Left colon (tissue), 2 donors: ENCODE data around the gene DSCAML1. TPM values are rescaled to one million over a fixed set of nuclear protein-coding genes. Genes with fewer than 3 reads are reported as not detected.

Experiments used
- ATAC-seq: fragments of 200-7000 bp; cut with Tn5 transposase; one replicate; pipeline ENCODE4 v1.9.1; 2020; ENCODE audit warnings: mild to moderate bottlenecking, moderate library complexity
- DNase-seq, 2 donors: peaks; one replicate each; pipeline ENCODE4 v3.0.0-alpha.2; 2020
- intact Hi-C, 2 donors: fragments of 100-400 bp; cut with DNase I in 1 of 2; cut with micrococcal nuclease in 1 of 2; formaldehyde crosslinking; loops; one replicate each; pipeline versions ENCODE4 v1.11.2 to v1.14.0; 2022; cut with DNase I, micrococcal nuclease
- total RNA-seq, 2 donors: library from RNA; stranded (reverse); fragmentation: NEBNext Ultra II Directional; extraction: Animal tissue kit (Norgen Biotek cat#: 25700); gene quantifications; one replicate each; pipeline ENCODE4 v1.2.1, GENCODE V29; 2021
- donor health status: DM: no; HTN: no; CAD: no.
- donor health status: DM: yes; HTN: yes; CAD: no.

Gene DSCAML1
- total RNA-seq, 2 donors from 2014 or later = 3.6 to 8.6 TPM

GRCh38 chr11:117640041-117640440 is 157.0 kb downstream of the DSCAML1 start:
- no peak for ATAC-seq
- intact Hi-C loops = no loop called here
- no peak for DNase-seq

GRCh38 chr11:117639601-117640000 is 157.4 kb downstream of the DSCAML1 start:
- no peak for DNase-seq
- intact Hi-C loops = no loop called here
- ATAC-seq = no peak

GRCh38 chr11:117638911-117639543 is 158.0 kb downstream of the DSCAML1 start:
- intact Hi-C loops = no loop called here
- no peak for DNase-seq
- peak; percentile 74 for ATAC-seq

DNA sequence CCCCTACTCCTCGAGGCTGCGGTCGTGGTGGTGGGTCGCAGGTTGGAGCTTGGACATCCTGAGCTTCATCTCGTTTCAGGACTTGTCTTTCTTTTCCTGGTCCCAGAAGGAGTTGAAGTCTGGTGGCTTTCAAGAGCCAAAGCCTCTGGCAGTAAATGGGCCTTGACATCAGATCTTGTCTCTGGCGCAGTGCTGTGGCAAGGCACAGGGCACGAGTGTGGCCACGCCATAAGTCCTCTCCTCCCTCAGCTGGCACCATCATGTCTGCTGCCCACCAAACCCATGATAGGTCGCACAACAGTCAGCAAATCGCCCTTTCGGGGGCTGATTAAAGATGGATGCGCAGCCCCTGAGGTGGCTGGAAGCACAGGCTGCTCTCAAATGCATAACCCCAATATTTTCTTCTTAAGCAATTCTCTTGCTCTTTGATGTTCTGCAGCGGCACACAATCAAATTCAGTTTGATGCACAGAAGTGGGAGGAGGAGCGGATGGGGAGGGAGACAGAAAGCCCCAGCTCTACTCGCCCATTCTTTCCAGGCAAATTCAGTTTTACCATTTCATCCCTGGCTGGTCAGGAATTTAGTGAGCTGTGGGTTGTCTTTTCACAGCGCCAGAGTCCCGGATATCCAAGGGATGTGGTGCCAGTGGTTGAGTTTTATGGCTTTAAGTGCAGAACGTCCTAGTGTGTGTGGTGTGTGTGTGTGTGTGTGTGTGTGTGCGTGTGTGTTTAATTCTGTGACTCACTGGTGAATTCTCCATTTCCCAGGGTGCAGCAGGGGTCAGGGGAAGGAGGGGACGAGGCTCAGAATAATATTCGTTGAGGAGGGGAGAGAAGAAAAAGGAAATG is 162.0 kb downstream of the DSCAML1 start:
- peak; percentile 42 for ATAC-seq
- intact Hi-C loops = no loop called here
- DNase-seq = no peak

DNA sequence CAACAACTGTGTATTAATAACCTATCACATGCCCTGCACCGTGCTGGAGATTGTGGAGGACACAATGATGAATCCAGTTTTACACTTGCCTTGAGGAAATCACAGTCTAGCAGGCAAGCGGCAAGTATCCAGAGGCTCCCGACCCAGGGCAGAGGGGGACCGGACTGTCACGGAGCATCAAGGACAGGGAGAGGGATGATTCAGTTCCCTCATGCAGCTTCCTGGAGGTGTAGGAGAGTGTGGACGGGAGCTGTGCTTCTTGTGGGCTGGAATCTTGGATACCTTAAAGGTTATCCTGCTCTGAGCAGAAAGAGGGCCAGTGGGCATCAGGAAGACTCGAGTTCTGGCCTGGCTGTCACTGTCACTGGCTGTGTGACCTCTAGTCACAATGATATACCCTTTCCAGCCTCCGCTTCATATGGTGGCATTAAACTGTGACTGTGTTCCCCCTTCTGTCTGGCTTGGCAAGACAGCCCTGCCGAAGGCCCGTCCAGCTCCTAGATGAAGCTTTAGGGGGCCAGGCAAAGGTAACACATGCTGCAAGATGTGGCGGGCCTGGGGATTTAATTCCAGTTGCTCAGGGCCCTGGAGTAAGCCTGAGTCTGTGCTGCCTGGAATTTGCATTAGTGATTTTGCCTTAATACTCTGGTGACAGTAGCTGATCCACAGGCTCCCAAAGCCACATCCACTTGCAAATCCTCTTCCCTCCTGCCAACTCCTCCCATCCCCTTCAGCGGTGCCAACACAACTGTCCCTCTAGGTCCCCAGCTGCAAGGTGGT is 162.8 kb downstream of the DSCAML1 start:
- no peak for ATAC-seq
- intact Hi-C loops = no loop called here
- DNase-seq = no peak

DNA sequence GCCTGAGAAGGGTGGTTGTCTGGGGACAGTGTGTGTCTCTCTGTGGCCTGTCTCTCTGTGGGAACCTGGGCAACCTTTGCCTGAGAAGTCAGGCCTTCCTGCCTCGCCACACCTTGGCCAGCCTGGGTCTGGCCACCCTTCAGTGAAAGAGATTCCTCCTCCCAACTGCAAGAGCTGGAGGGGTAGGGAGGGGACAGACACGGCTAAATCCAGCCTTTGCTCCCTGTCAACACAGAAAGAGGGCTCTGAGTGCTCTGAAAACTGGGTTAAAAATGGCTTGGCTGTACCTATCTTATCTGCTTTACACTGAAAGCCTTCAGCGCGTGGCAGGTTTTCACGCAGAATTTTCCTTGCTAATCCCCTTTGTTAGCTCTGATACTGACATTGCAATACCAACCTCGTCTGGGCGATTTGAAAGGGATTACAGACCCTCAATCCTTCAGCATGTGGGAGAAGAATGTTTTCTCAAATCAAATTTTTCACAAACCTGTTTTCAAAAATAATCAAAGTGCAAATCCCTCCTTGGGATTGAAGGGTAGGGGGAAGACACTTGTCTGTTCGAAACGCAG is 163.7 kb downstream of the DSCAML1 start:
- DNase-seq = no peak
- intact Hi-C loops = no loop called here
- no peak for ATAC-seq

GRCh38 chr11:117632306-117632705 is 164.7 kb downstream of the DSCAML1 start:
- intact Hi-C loops = no loop called here
- ATAC-seq (no peak), DNase-seq (no peak)

DNA sequence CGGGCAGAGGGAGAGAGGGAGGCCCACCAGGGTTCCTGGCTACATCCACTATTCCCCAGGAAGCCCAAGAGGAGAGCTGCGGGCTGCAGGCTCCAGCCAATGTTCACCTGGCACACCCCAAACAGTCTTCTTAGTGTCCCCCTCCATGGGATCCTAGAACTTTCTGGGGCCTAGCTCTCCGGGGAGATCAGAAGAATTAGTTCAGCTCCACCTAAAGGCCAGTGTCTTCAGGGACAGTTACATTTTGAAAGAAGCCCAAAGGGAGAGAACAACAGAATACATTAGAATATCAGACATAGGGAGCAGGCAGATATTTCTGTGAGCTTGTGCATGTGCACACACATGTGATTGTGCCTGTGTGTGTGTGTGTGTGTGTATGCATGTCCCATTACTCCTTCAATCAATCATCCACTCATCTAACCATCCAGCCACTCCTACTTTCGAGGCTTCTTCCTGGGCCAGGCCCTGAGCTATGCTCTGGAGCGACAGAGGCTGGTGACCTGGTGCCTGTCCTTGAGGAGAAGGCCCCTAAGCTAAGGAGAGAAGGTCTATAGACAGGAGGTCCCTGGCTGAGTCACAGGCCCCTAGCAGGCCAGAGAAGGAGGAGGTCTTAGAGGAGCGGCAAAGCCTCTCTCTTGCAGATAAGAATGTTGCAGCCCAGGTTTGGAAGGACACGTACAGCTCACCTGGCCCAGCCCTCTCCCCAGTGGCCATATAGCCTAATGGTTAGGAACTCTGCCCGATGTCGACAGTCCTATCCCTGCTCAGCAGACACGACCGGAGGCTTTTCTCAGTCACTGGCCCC is 165.5 kb downstream of the DSCAML1 start:
- DNase-seq = no peak
- intact Hi-C loops = no loop called here
- ATAC-seq = no peak

GRCh38 chr11:117629891-117630538 is 167.0 kb downstream of the DSCAML1 start:
- no peak for DNase-seq
- intact Hi-C loops = no loop called here
- ATAC-seq = no peak

- no peak for ATAC-seq
- intact Hi-C loops = no loop called here
- DNase-seq = no peak
Observed at GRCh38 chr11:117629146-117629545, 167.9 kb downstream of the DSCAML1 start.

- no peak for ATAC-seq
- intact Hi-C loops = no loop called here
- DNase-seq = no peak
Observed at GRCh38 chr11:117627259-117627658, 169.8 kb downstream of the DSCAML1 start.

GRCh38 chr11:117626576-117626975 is 170.4 kb downstream of the DSCAML1 start:
- ATAC-seq (no peak), DNase-seq (no peak)
- intact Hi-C loops = no loop called here

DNA sequence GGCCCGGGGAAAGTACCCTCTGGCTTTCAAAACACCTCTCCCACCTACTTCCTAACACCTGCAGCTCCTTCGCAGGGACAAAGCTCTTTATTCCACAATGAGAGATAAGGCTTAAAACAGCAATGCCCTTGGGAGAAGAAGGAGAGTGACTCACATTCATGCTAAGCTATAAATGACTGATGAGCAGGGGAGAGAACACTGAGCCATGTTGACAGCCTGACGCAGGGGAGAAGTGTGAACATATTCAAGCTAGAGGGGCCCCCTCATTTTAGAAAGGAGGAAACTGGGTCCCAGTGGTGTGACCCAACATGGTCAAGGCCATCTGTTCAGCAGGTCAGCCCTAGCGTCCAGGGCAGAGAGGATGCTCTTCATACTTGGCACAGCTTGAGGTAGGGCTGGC is 171.8 kb downstream of the DSCAML1 start:
- ATAC-seq = no peak
- intact Hi-C loops = no loop called here
- DNase-seq = no peak

DNA sequence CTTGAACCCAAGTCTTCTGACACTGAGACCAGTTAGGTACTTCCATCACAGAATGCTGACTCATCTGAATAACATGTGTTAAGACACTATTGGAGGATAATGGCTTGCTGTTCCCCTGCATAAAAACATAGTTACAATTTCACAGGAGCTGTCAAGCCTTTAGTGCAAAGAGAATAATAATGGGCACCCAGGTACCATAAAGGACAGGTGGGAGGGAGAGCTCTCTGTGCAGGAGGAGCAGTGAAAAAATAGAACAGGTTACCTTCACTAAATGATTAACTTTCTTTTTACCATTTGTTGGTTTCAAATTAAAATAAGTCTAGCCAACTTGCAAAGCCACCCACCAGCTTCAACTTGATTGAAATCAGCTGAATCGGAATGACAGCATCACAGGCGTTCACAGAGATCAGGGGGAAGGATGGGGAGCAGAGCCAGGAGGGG is 173.2 kb downstream of the DSCAML1 start:
- intact Hi-C loops = no loop called here
- ATAC-seq = no peak
- DNase-seq = no peak

DNA sequence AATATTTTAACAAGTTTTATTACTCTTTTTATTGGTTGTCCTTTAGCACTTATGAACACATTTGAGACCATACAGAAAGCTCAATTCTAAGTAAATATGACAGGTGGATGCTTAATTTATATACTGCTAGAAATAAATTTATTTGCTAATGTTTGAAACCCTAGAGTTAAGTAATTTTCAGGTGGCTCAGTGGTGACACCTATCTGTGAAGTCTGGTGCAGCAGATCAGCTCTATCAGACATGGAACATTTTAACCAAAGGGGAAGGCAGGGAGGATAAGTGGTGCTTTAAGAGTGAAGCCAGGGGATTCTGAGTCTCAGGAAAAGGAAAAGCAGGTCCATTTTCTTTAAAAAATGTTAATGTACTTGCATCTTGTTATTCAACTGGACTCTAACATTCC is 175.8 kb downstream of the DSCAML1 start:
- DNase-seq (no peak), ATAC-seq (no peak)
- intact Hi-C loops = no loop called here

GRCh38 chr11:117620659-117621058 is 176.4 kb downstream of the DSCAML1 start:
- DNase-seq (no peak), ATAC-seq (no peak)
- intact Hi-C loops = no loop called here

DNA sequence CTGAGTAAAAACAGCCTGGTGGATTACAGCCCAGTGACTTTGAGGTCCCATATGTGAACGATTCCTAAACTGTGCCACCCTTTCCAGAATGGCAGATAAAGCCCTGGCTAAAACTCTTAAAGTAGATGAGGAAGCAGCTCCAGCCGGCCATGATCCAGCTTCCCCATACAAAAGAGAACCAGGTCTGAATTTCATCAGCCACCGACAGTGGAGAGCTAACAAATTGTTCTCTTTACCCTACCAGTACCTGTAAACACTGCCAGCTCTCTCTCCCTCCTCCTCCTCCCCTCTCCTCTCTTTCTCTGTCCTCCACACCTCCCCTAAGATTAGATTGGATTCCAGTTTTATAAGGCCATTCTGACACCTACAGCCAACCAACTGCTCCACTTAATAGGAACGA is 176.9 kb downstream of the DSCAML1 start:
- intact Hi-C loops = no loop called here

DNA sequence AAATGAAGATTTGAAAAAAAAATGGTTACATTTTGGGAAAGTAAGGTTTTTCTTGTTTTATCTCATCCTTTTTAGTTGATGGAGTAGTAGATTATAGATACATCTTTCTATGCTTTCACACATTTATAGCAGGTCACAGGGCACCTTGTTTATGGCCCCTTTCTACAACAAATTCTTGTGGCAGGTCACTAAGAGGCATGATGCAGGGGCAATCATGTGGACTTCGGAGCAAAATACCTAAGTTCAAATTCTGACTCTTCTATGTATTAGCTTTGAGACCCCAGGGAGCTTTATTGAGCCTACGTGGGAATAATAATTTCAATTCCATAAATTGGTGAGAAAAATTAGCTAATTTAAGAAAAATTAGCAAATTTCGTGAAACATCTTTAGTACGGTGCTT is 177.4 kb downstream of the DSCAML1 start:
- ATAC-seq (no peak), DNase-seq (no peak)
- intact Hi-C loops = no loop called here

More for the DNA sequence above, 176.9 kb downstream of the DSCAML1 start:
- ATAC-seq = no peak
- no peak for DNase-seq
